T-helper 1 cell treated with Interleukin-12 subunit alpha and Interleukin-12 subunit beta and Interleukin-4 antibody, amounts not matched to agents 30 μg/mL and 1 μg/mL, for 36 hours (primary cell): ENCODE results near the gene OAS1.

Experiments used
- H3K27ac Mint-ChIP-seq: one replicate; pipeline ENCODE4 v1.8.0; 2021; ENCODE audit warnings: mild to moderate bottlenecking, mixed read lengths
- H3K27me3 Mint-ChIP-seq: one replicate; pipeline ENCODE4 v1.8.0; 2021; ENCODE audit warnings: low read depth, mixed read lengths
- H3K36me3 Mint-ChIP-seq: one replicate; pipeline ENCODE4 v1.8.0; 2021; ENCODE audit warnings: low read depth, mixed read lengths
- H3K4me1 Mint-ChIP-seq: one replicate; pipeline ENCODE4 v1.8.0; 2021; ENCODE audit warnings: low read depth, mixed read lengths
- H3K4me3 Mint-ChIP-seq: one replicate; pipeline ENCODE4 v1.8.0; 2021; ENCODE audit warnings: mild to moderate bottlenecking, moderate library complexity, mixed read lengths
- H3K9me3 Mint-ChIP-seq: one replicate; pipeline ENCODE4 v1.8.0; 2021; ENCODE audit warnings: mixed read lengths

OAS1 gene

GRCh38 chr12:112881602-112882001, 25.2 kb upstream of the OAS1 start:
- Mint-ChIP-seq H3K4me3 (no peak overlapping the region), H3K4me1 (no peaks in the 10 kb centered on the region), H3K36me3 (no peaks in the 10 kb centered on the region), H3K9me3 (no peaks in the 10 kb centered on the region), H3K27ac (no peak overlapping the region), H3K27me3 (peaks cover 24% of the 10 kb centered on the region)

- Mint-ChIP-seq H3K27ac (no peak overlapping the region), H3K36me3 (no peaks in the 10 kb centered on the region), H3K27me3 (peaks cover 13% of the 10 kb centered on the region), H3K4me1 (no peaks in the 10 kb centered on the region), H3K4me3 (no peak overlapping the region), H3K9me3 (no peaks in the 10 kb centered on the region)
Observed at GRCh38 chr12:112885236-112885635, 21.5 kb upstream of the OAS1 start.

GRCh38 chr12:112887550-112887949, 19.2 kb upstream of the OAS1 start:
- no peaks in the 10 kb centered on the region for H3K9me3 Mint-ChIP-seq
- no peak overlapping the region for H3K4me3 Mint-ChIP-seq
- no peak overlapping the region for H3K27ac Mint-ChIP-seq
- no peaks in the 10 kb centered on the region for H3K36me3 Mint-ChIP-seq
- H3K27me3 Mint-ChIP-seq, result peaks cover 13% of the 10 kb centered on the region
- no peaks in the 10 kb centered on the region for H3K4me1 Mint-ChIP-seq

- Mint-ChIP-seq H3K9me3 (no peaks in the 10 kb centered on the region), H3K4me1 (no peaks in the 10 kb centered on the region), H3K27ac (no peak overlapping the region), H3K4me3 (no peak overlapping the region), H3K36me3 (no peaks in the 10 kb centered on the region), H3K27me3 (peaks cover 10% of the 10 kb centered on the region)
Observed at GRCh38 chr12:112891093-112892024, 15.4 kb upstream of the OAS1 start.

GRCh38 chr12:112892856-112893255, 13.9 kb upstream of the OAS1 start:
- H3K4me3 Mint-ChIP-seq, result no peak overlapping the region

GRCh38 chr12:112894128-112894527, 12.6 kb upstream of the OAS1 start:
- Mint-ChIP-seq H3K4me1 (no peaks in the 10 kb centered on the region), H3K27ac (no peak overlapping the region), H3K27me3 (peaks cover 29% of the 10 kb centered on the region), H3K36me3 (no peaks in the 10 kb centered on the region), H3K9me3 (no peaks in the 10 kb centered on the region), H3K4me3 (no peak overlapping the region)

More at GRCh38 chr12:112892856-112893255, 13.9 kb upstream of the OAS1 start:
- no peaks in the 10 kb centered on the region for H3K36me3 Mint-ChIP-seq
- no peaks in the 10 kb centered on the region for H3K9me3 Mint-ChIP-seq
- peaks cover 17% of the 10 kb centered on the region for H3K27me3 Mint-ChIP-seq
- H3K27ac Mint-ChIP-seq, result no peak overlapping the region
- H3K4me1 Mint-ChIP-seq, result no peaks in the 10 kb centered on the region

- H3K27ac Mint-ChIP-seq, result no peak overlapping the region
- H3K4me3 Mint-ChIP-seq, result no peak overlapping the region
- H3K36me3 Mint-ChIP-seq, result peaks cover 2% of the 10 kb centered on the region
- H3K9me3 Mint-ChIP-seq, result no peaks in the 10 kb centered on the region
- H3K4me1 Mint-ChIP-seq, result peaks cover 11% of the 10 kb centered on the region
- H3K27me3 Mint-ChIP-seq, result peaks cover 29% of the 10 kb centered on the region
Observed at GRCh38 chr12:112898380-112898779, 8.4 kb upstream of the OAS1 start.

GRCh38 chr12:112900298-112901145, 6.2 kb upstream of the OAS1 start:
- Mint-ChIP-seq H3K36me3 (peaks cover 2% of the 10 kb centered on the region), H3K9me3 (no peaks in the 10 kb centered on the region), H3K4me3 (no peak overlapping the region), H3K4me1 (peaks cover 24% of the 10 kb centered on the region), H3K27ac (peak overlapping the region; percentile 37), H3K27me3 (peaks cover 29% of the 10 kb centered on the region)

- Mint-ChIP-seq H3K27me3 (peaks cover 26% of the 10 kb centered on the region), H3K4me3 (no peak overlapping the region), H3K4me1 (peaks cover 28% of the 10 kb centered on the region), H3K36me3 (peaks cover 2% of the 10 kb centered on the region), H3K27ac (no peak overlapping the region), H3K9me3 (no peaks in the 10 kb centered on the region)
Observed at GRCh38 chr12:112901271-112901670, 5.5 kb upstream of the OAS1 start.

- no peaks in the 10 kb centered on the region for H3K9me3 Mint-ChIP-seq
- peak overlapping the region; percentile 73 for H3K27ac Mint-ChIP-seq
- H3K27me3 Mint-ChIP-seq, result no peaks in the 10 kb centered on the region
- H3K4me1 Mint-ChIP-seq, result peaks cover 48% of the 10 kb centered on the region
- peaks cover 21% of the 10 kb centered on the region for H3K36me3 Mint-ChIP-seq
- peak overlapping the region; percentile 30 for H3K4me3 Mint-ChIP-seq
Observed at GRCh38 chr12:112904571-112904970, 2.2 kb upstream of the OAS1 start.

- no peaks in the 10 kb centered on the region for H3K27me3 Mint-ChIP-seq
- peak overlapping the region; percentile 49 for H3K4me3 Mint-ChIP-seq
- peak overlapping the region; percentile 14 for H3K27ac Mint-ChIP-seq
Observed at GRCh38 chr12:112905451-112906089, 1.2 kb upstream of the OAS1 start.

GRCh38 chr12:112907415-112908157, 824 bp downstream of the OAS1 start:
- H3K36me3 Mint-ChIP-seq, result peaks cover 48% of the 10 kb centered on the region

More at GRCh38 chr12:112905451-112906089, 1.2 kb upstream of the OAS1 start:
- Mint-ChIP-seq H3K9me3 (no peaks in the 10 kb centered on the region), H3K4me1 (peaks cover 53% of the 10 kb centered on the region), H3K36me3 (peaks cover 29% of the 10 kb centered on the region)

GRCh38 chr12:112908548-112908947, 1.8 kb downstream of the OAS1 start:
- peak overlapping the region; percentile 97 for H3K27ac Mint-ChIP-seq
- H3K9me3 Mint-ChIP-seq, result peaks cover 16% of the 10 kb centered on the region
- peaks cover 63% of the 10 kb centered on the region for H3K4me1 Mint-ChIP-seq
- peaks cover 58% of the 10 kb centered on the region for H3K36me3 Mint-ChIP-seq
- H3K27me3 Mint-ChIP-seq, result no peaks in the 10 kb centered on the region
- H3K4me3 Mint-ChIP-seq, result peak overlapping the region; percentile 100

More at GRCh38 chr12:112907415-112908157, 824 bp downstream of the OAS1 start:
- Mint-ChIP-seq H3K4me3 (peak overlapping the region; percentile 100), H3K4me1 (peaks cover 57% of the 10 kb centered on the region), H3K27ac (peak overlapping the region; percentile 97), H3K27me3 (no peaks in the 10 kb centered on the region), H3K9me3 (peaks cover 6% of the 10 kb centered on the region)

GRCh38 chr12:112909693-112910092, 2.9 kb downstream of the OAS1 start:
- peaks cover 22% of the 10 kb centered on the region for H3K9me3 Mint-ChIP-seq
- H3K4me1 Mint-ChIP-seq, result peaks cover 60% of the 10 kb centered on the region
- H3K36me3 Mint-ChIP-seq, result peaks cover 67% of the 10 kb centered on the region
- H3K27me3 Mint-ChIP-seq, result no peaks in the 10 kb centered on the region
- no peak overlapping the region for H3K27ac Mint-ChIP-seq
- peak overlapping the region; percentile 100 for H3K4me3 Mint-ChIP-seq
